HG03521 (cell line): ENCODE data around the gene ASCC1.

Experiments used
- ATAC-seq: cut with Tn5 transposase; IDR thresholded peaks from one replicate; pipeline ENCODE4 v1.9.1; 2021; ENCODE audit warnings: mild to moderate bottlenecking, moderate library complexity; ENCODE audit not compliant: unreplicated experiment

ASCC1 gene

DNA sequence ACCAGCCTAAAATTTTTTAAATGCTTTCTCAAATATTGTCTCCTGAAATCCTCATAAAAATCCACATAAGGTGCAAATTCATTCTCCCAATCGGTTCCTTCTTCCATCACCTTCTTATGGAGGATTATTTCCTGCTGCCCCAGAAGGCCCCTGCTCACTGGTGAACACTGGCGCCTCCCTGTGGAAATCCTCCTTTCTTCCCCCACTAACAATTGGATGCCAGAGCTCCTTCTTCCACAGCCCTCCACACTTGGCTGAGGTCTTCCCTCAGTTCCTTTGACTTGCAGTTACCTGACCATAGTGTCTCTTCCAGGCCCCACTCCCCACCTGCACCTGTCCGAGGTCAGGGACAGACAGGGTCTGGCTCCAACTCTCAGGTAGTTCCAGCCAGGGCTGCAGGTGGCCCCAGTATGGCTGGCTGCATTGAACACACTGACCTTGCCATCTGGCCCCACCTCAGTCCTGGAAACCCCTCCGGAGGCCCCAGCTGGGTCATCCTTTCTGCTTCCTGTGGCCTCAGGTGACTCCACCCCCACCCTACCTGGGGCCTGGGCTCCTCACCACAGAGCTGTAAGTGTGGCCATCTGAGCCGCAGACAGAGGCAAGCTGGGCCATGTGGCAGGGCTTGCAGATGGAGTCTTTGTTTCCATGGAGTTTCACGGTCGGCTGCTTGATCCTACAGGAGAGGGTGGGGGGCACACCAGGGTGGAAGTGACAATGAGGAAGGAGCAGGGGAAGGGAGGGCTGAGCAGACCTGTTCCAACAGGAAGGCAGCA is 146.1 kb downstream of the ASCC1 start:
- ATAC-seq = no peak

DNA sequence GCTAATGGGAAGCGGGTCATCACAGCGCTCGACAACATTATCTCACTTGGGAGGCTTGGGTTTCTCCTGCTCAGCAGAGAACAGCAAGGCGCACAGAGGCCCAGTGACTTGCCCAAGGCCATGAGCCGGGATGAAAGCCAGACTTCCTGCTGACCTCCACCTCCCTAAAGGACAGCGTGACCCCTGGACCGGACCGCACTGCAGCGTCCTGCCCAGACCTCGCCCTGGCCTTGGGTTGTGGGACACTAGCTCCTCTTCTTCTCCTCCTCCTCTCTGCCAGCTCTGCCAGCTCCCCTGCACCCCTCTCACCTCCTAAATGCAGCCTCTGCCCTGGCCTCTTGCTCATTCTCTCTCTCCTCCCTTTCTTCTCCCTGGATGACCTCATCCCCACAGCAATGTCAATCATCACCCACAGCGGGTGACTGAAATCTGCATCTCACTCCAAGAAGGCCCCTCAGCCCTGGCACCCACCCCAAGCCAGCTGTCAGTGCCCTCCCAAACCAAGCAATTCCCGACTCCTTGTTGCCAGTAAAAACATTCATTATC is 147.1 kb downstream of the ASCC1 start:
- ATAC-seq = no peak

- ATAC-seq = no peak
Measured at GRCh38 chr10:72068126-72068765, 147.8 kb downstream of the ASCC1 start.

DNA sequence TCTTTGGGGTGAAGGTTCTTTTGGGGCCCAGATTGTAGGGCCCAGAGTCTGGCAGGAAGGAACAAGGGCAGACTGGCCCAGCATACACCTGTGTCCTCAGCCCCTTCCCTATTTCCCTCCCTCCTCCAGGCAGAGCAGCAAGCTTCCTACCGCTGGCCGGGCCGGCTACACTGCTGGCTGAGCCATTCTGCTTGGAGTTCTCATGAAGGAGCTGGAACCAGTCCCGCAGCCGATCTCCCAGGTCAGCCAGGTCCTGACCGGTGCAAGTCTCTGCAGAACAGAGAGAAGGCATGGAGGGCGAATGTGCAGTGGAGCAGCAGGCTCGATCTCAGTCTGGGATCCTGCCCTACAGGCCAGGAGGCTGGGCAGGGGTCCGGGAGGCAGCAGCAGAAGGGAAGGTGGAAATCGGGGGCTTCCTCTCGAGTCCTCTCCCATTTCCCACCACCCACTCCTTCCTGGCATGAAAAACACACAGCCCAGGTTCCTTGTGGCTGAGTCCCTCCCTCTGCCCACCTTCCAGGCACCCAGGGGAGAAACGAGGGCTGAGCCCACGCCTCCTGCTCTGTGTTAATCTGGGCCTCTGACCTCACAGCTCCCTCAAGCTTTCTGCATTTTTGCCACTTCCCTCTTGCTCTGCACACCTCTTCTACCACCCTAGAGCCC is 148.5 kb downstream of the ASCC1 start:
- ATAC-seq = no peak

DNA sequence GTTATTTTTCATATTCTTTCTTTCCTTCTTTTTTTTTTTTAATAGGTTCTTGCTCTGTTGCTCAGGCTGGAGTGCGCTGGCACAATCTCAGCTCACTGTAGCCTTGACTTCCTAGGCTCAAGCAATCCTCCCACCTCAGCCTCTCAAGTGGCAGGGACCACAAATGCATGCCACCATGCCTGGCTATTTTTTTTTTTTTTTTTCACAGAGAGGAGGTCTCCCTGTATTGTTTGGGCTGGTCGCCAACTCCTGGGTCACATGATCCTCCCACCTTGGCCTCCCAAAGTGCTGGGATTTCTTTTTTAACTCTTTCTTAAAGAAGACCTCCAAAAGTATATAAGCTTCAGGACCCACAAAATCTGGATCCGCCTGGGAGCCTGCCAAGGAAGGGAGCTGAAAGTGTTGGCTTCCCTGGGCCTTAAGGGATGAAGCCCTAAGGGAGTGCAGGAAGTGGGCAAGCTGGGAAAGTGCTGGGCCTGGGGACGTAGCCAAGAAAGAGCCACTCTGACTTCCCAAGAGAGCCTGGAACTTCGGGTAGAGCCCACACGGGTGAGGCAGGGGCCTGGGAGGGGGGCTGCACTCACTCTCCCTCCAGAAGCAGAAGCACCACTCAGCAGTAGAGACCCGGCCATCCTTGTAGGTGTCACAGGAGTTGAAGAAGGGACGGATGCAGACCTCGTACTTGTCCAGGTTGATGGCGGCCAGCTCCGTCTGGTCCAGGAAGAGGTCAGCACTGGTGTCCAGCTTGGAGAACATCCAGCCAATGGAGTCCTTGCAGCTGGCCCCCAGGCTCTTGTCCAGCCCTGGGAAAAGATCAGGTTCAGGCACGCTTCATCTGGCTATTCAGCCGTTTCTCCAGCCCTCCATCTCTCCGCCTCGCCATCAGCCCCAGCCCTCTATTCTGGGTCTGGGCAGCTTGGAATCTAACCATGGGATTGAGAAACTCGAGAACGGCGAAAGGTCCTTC is 149.5 kb downstream of the ASCC1 start:
- no peak for ATAC-seq

DNA sequence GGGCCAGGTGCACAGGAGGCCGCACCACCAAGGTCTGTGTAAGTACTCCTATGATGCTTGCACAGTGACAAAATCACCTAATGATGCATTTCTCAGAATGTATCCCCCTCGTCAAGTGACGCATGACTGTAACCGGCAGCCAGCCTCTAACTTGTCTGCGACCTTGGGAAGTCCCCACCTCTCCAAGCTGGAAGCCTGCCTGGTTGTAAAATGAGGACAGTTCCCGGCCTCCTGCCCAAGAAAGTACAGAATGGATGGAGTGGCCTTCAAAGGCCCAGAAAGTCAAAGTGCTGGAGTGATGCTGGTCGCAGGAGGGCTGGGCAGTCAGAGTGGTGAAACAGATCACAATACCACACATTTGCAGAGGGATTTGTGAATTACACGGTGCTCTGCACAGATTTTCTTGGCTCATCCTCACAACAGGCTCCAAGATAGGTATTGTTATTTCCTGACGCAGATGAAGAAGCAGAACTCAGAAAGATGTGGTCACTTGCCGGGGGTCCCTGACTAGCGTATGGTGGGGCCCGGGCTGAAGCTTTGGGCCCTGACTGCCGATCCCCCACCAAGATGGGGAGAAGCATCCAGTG is 150.5 kb downstream of the ASCC1 start:
- no peak for ATAC-seq

GRCh38 chr10:72063703-72064391 is 152.2 kb downstream of the ASCC1 start:
- no peak for ATAC-seq

DNA sequence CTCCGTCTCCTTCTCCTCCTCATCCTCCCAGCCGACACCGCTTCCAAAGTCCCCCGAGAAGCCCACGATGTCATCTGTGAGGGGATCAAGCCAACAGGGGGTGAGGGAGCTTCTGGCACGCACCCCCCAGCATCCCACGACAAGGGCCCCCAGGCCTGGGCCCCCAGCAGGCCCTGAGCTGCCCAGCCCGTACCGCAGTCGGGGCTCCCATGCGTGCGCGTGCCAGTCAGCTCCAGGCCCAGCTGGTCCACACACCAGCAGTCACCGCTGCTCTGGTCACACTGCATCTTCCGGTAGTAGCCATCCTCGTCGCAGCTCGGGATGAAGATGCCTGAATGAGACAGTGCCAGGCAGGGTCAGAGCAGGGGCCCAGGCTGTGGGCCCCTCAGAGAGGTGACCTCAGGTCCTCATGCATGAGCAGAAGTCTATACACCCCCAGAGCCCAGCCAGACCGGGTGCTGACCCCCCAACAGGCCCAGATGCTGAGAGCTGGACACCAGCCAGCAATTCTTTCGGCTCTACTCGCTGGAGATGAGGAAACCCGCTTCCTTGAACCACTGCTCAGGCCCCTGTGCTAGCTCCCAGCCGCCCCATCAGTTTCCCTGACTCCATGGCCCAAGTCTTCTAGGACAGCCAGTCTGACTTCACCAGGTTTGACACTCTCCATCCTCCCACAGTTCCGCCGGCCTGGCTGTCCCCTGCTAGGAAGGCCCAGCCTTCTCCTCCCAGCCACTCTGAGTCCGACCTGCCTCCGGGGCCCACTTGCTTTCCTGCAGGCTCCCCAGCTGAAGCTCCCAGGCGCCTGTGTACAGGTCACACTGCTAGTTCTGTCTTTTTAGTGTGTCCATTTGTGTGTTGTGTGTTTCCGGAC is 153.0 kb downstream of the ASCC1 start:
- ATAC-seq = no peak

- ATAC-seq = no peak
Measured at GRCh38 chr10:72062382-72062781, 153.7 kb downstream of the ASCC1 start.

DNA sequence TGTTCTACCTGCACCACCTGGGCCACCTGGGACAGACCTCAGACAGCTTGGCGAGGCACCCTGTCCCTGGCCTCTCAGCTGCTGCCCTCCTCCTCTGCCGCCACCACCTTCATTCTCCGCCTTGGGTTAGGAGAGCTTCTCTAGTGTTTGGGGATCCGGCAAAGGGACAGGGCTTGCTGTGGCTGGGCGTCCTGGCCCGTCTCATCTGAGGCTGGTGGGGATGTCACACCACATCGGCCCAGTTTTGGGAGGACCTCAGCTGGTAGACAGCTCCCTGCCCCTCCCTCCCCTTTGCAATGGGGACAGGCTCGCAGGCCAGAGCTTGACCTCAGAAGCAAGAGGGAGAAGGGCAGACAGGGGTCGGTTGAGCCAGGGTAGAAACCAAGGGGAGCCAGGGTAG is 154.1 kb downstream of the ASCC1 start:
- ATAC-seq = no peak

- no peak for ATAC-seq
Measured at GRCh38 chr10:72061491-72061890, 154.6 kb downstream of the ASCC1 start.

DNA sequence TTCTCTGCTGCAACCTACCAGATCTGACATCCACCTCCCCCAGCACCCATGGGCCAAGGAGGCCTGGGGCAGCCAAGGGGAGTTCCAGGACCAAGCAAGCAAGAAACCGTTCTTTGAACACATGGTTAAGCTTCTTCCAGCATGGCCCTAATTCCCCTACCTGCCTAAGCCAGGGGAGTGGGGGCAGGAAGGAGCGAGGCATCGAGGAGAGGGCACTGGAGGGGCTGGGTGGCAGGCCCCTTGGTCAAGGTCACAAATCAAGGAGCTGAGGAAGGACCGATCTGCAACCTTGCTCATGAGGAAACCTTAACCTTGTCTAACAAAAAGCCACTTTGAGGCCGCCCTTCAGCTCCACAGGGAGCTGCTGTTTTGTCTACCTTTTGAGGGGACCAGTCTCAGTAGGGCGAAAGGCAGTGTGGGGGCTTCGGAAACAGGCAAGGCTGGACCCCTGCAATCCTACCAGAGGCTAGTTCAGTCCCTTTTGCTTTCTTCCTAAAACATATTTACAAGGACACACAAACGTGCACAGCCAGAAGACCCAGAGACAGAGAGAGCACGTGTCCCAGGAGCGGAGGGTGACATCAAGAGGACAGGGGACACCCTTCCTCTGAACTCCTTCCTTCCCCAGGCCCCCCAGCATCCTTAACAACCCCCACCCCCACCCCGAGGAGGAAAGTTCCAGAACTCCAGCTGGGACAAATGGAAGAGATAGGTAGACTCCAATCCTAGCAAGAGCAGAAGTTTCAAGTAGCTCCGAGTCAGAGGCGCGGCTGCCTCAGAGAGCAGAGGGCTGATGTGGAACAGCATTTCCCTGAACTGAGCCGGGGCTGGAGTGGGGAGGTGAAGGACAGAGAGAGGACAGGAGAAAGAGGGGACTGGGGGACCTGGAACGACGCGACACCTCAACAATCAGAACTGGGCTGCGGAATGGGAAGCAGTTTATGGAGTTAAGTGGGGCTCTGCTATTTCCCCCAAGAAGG is 155.9 kb downstream of the ASCC1 start:
- ATAC-seq = no peak

- ATAC-seq = no peak
Measured at GRCh38 chr10:72058989-72059842, 156.9 kb downstream of the ASCC1 start.

DNA sequence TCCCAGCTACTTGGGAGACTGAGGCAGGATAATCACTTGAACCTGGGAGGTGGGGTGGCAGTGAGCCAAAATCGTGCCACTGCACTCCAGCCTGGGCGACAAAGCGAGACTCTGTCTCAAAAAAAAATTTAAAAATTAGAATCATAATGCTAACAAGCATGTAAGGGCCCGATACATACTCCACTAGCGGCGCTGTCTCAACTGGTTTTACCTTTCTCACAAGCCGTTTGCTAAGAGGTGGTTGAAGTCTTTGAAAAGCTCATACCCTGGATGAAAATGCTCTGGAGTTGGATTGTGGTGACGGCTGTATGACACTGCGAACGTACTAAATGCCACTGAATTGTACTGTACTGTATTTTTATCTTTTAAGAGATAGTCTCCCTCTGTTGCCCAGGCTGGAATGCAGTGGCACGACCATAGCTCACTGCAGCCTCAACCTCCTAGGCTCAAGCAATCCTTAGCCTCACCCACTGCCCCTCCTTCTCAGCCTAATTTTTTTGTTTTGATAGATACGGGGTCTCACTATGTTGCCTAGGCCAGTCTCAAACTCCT is 157.7 kb downstream of the ASCC1 start:
- no peak for ATAC-seq

GRCh38 chr10:72056932-72057751 is 158.9 kb downstream of the ASCC1 start:
- ATAC-seq = no peak
